NT2/D1 (cell line): ENCODE data around the gene RNF181.

Experiments used
- DNase-seq: peaks from one replicate; pipeline ENCODE4 v3.0.0-alpha.2; 2011; ENCODE audit warnings: low read depth, low spot score
- H3K27me3 ChIP-seq: 2 replicates; pipeline ENCODE4 v1.6.0; 2011; ENCODE audit warnings: mild to moderate bottlenecking; ENCODE audit not compliant: insufficient read length, insufficient read depth
- H3K36me3 ChIP-seq: 2 replicates; pipeline ENCODE4 v1.6.1; 2011; ENCODE audit warnings: mild to moderate bottlenecking, low read length, mixed read lengths; ENCODE audit not compliant: insufficient read depth, insufficient read length
- H3K4me1 ChIP-seq: 2 replicates; pipeline ENCODE4 v1.5.1; 2011; ENCODE audit not compliant: insufficient read depth, insufficient read length
- H3K4me3 ChIP-seq: 2 replicates; pipeline ENCODE4 v1.5.1; 2011; ENCODE audit warnings: low read depth; ENCODE audit not compliant: insufficient read length
- H3K9ac ChIP-seq: 2 replicates; pipeline ENCODE4 v1.6.0; 2011; ENCODE audit warnings: low read depth; ENCODE audit not compliant: insufficient read length
- H3K9me3 ChIP-seq: 2 replicates; pipeline ENCODE4 v1.5.1; 2011; ENCODE audit warnings: mild to moderate bottlenecking, low read length; ENCODE audit not compliant: insufficient read depth
- SUZ12 ChIP-seq: IDR thresholded peaks from 2 replicates; pipeline ENCODE4 v1.6.1; 2011; ENCODE audit not compliant: insufficient read length, insufficient read depth; ENCODE audit errors: extremely low read depth
- YY1 ChIP-seq: IDR thresholded peaks from 2 replicates; pipeline ENCODE4 v1.6.1; 2011; ENCODE audit not compliant: insufficient read length, insufficient read depth
- ZNF274 ChIP-seq: IDR thresholded peaks from 2 replicates; pipeline ENCODE4 v1.6.1; 2011; ENCODE audit warnings: mild to moderate bottlenecking, low read depth, low read length

RNF181 gene

DNA sequence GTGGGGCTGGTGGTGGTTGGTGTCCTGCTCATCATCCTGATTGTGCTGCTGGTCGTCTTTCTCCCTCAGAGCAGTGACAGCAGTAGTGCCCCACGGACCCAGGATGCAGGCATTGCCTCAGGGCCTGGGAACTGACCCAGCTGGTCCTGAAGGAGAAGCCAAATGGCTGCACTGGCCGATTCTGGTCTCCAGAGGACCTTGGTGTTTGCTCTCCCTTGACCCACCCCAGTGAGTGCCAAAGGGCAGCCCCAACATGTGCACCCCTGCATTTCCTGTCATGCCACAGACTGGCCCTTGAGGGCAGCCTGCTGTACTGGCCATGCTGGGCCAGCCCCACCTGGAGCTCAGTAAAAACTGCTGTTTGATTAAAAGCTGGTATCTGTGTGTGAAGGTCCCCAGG is 2.5 kb upstream of the RNF181 start:
- Histone ChIP-seq H3K9ac (no peak overlapping the region), H3K27me3 (no peaks in the 10 kb centered on the region), H3K9me3 (no peaks in the 10 kb centered on the region), H3K4me3 (no peak overlapping the region), H3K4me1 (peaks cover 2% of the 10 kb centered on the region), H3K36me3 (peaks cover 14% of the 10 kb centered on the region)
- DNase-seq = no peak
- no peak for TF ChIP-seq SUZ12
- TF ChIP-seq YY1 = no peak
- no peak for TF ChIP-seq ZNF274

DNA sequence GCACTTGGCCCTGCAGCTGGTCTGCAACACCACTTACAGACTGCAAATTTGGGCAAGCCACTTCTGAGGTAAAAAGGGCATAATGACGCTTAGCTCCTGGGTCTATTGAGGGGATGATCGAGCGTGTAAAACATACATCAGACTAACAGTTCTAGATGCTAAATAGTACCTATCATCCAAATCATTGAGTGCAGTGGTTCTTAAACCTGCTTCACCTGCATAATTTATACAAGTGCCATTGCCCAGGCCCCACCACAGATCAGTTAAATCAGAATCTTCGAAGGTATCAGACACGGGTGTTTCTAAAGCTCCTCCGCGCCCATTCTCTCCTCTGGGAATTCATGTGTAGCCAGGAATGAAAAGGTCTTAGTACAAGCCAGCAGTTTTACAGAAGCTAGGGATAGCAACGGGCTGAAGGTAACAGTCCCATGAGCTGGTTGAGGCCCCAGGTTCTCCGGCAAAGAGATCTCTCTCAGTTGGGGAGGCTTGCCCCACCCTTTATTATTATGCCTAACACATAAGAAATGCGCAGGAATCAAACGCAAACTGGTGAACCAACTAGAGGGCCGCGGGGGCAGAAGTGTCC is 737 bp upstream of the RNF181 start:
- H3K9ac ChIP-seq = peak overlapping the region; percentile 85
- TF ChIP-seq SUZ12 = no peak
- TF ChIP-seq YY1 = no peak
- no peak for TF ChIP-seq ZNF274
- peak overlapping the region; percentile 91 for H3K4me3 ChIP-seq
- H3K9me3 ChIP-seq = no peaks in the 10 kb centered on the region
- no peaks in the 10 kb centered on the region for H3K27me3 ChIP-seq
- peaks cover 2% of the 10 kb centered on the region for H3K4me1 ChIP-seq
- DNase-seq = no peak
- H3K36me3 ChIP-seq = peaks cover 28% of the 10 kb centered on the region

DNA sequence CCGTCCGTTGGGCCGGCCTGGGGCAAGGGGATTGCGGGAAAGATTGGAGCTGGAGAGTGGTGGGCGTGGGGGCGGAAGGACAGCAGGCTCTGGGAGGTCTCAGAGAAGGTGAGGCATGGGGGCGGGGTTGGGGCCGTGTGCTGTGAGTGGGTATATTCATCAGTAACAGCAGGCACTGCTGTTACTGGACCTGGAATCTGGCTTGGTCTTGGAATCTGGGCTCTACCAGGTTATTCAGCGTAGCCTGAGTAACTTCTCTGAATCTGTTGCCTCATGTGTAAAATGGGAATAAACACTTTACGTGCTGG is 435 bp downstream of the RNF181 start:
- H3K4me1 ChIP-seq = peaks cover 2% of the 10 kb centered on the region

DNA sequence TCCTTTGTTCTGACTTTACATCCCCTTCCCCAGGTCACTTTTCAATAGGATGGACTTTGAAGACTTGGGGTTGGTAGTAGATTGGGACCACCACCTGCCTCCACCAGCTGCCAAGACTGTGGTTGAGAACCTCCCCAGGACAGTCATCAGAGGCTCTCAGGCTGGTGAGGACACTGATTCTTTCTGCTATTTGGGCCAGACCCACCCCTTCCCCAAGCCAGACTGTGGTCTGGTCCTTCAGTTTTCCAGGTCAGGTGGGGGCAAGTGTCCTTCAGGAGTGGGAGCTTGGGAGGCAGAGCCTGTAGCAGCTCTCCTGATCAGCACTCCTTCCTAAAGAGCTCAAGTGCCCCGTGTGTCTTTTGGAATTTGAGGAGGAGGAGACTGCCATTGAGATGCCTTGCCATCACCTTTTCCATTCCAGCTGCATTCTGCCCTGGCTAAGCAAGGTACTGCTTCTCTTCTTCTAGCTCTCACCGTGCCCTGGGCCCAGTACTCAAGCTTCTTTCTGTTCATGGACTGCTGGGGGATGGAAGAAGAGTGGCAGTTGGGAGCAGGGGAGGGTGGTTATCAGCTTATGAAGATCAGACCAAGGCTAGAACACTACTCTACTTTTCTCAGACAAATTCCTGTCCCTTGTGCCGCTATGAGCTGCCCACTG is 1.1 kb downstream of the RNF181 start:
- Histone ChIP-seq H3K9ac (peak overlapping the region; percentile 86), H3K36me3 (peaks cover 42% of the 10 kb centered on the region)
- DNase-seq = no peak

More for the DNA sequence above, 435 bp downstream of the RNF181 start:
- Histone ChIP-seq H3K9me3 (no peaks in the 10 kb centered on the region), H3K9ac (peak overlapping the region; percentile 86), H3K27me3 (no peaks in the 10 kb centered on the region), H3K36me3 (peaks cover 40% of the 10 kb centered on the region), H3K4me3 (peak overlapping the region; percentile 91)
- TF ChIP-seq ZNF274 (no peak), YY1 (no peak), SUZ12 (no peak)
- no peak for DNase-seq

DNA sequence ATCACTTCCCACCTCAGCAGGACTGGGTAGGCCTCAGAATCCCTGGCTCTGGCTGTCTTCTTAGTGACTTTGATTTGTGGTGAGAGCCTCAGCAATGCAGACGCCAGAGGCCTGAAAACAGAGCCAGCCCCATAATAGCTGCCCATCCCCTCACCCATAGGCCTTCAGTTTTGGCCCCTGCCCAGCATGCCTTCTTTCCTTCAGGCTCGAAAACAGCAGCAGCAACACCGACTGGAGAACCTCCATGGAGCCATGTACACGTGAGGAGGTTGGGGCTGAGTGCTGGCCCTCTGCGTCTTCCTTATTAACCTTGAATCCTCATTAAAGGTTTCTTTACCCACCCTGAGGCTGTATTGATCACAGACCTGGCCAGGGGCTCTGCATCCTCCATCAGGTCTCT is 1.7 kb downstream of the RNF181 start:
- no peak overlapping the region for H3K4me3 ChIP-seq
- no peaks in the 10 kb centered on the region for H3K9me3 ChIP-seq
- TF ChIP-seq SUZ12 = no peak
- TF ChIP-seq YY1 = no peak
- TF ChIP-seq ZNF274 = no peak
- no peak overlapping the region for H3K9ac ChIP-seq
- peaks cover 2% of the 10 kb centered on the region for H3K4me1 ChIP-seq
- peaks cover 42% of the 10 kb centered on the region for H3K36me3 ChIP-seq
- H3K27me3 ChIP-seq = no peaks in the 10 kb centered on the region
- no peak for DNase-seq

More for the DNA sequence above, 1.1 kb downstream of the RNF181 start:
- Histone ChIP-seq H3K27me3 (no peaks in the 10 kb centered on the region), H3K9me3 (no peaks in the 10 kb centered on the region), H3K4me3 (peak overlapping the region; percentile 91), H3K4me1 (peaks cover 2% of the 10 kb centered on the region)
- TF ChIP-seq ZNF274 = no peak
- TF ChIP-seq YY1 = no peak
- no peak for TF ChIP-seq SUZ12

DNA sequence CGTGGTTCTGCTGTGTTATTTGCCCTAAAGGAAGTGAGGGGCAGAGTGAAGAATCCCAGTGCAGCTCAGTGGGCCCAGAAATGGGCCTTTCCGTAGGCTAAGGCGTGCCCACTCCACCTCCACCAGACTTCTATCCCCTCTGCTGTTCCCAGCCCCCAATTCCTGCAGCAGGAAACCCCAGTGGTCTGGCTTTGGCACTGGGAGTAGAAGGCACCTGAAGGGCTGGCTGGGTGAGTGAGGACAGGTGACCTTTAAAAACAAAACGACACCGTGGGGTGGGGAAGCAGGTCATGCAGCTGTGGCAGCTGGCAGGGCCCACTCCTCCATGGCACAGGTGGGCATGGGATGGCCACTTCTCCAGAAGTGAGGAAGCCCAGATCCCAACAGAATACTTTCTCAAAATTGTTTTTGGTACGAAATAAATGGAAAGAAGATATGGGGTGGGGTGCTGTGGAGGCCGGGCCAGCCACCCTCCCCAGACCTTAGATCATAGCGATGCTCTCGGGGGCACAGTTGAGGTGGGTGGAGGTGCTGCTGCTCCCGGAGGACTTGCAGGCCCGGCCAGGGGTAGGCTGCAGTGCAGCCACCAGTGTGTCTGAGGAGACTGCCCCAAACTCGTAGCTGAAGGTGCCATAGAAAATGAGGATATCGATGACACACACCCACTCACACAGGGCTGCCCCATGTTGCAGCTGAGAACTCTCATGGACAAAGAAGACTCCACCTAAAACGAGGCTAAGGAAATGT is 3.2 kb downstream of the RNF181 start:
- Histone ChIP-seq H3K36me3 (peaks cover 42% of the 10 kb centered on the region), H3K27me3 (no peaks in the 10 kb centered on the region), H3K9ac (no peak overlapping the region), H3K4me1 (peaks cover 2% of the 10 kb centered on the region), H3K9me3 (no peaks in the 10 kb centered on the region), H3K4me3 (no peak overlapping the region)
- no peak for DNase-seq
- TF ChIP-seq SUZ12 (no peak), YY1 (no peak), ZNF274 (no peak)

DNA sequence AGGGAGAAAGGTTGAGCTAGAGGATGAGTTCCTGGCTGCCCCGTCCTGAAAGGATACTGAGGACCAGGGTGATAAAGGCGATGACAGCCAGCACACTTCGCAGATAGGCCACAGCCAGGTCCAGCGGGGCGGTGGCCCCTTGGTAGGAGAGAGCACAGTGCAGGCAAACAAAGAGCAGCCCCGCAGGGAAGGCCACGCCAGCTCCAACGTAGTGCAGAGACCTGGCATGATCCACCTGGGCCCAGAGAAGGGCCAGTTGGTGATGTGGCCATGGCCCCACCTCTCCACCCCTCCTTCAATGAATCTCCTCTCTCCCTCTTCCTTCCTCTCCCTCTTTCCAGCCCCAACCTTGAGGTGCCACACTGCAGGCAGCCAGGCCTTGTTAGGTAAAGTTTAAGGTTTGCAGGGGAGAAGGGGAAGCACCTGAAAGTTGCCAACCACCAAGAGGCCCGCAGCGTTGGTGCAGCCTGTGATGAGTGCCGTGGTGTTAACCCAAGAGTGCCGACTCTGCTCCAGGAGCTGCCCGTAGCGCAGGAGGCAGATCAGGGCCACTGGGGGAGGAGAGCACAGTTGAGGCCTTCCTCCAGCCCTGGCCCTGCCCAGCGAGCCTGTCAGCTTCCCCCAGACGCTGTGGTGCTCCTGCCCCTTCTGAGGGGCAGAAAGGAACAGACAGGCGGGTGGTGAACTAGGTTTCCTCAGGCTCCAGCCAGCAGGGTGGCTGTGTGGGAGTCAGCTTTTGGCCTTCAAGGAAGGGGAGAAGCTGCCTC is 4.1 kb downstream of the RNF181 start:
- H3K4me1 ChIP-seq = no peaks in the 10 kb centered on the region
- TF ChIP-seq ZNF274 = no peak
- no peak for TF ChIP-seq SUZ12
- no peak for TF ChIP-seq YY1
- no peaks in the 10 kb centered on the region for H3K9me3 ChIP-seq
- H3K9ac ChIP-seq = no peak overlapping the region
- no peaks in the 10 kb centered on the region for H3K27me3 ChIP-seq
- H3K36me3 ChIP-seq = peaks cover 45% of the 10 kb centered on the region
- DNase-seq = no peak
- H3K4me3 ChIP-seq = no peak overlapping the region
